HepG2 (cell line): ENCODE data around the gene IKZF4. TPM values are rescaled to one million over a fixed set of nuclear protein-coding genes. Genes with fewer than 3 reads are reported as not detected.
A peak's percentile ranks its signal among the peaks of the same experiment; 100 is the strongest.

Source experiments
- ARHGAP35 ChIP-seq: sonication (generic); formaldehyde crosslinking; IDR thresholded peaks from 2 replicates; pipeline ENCODE4 v1.9.0; 2022; ENCODE audit warnings: mild to moderate bottlenecking, inconsistent platforms, moderate library complexity, missing genetic modification reagents, borderline replicate concordance
- FOXM1 ChIP-seq: sonication (generic); formaldehyde crosslinking; IDR thresholded peaks from 2 replicates; pipeline ENCODE4 v1.5.0; 2020; ENCODE audit warnings: missing genetic modification reagents
- JUN ChIP-seq: sonication (generic); formaldehyde crosslinking; IDR thresholded peaks from 2 replicates; pipeline ENCODE4 v1.4.0; 2020; ENCODE audit warnings: mild to moderate bottlenecking, missing genetic modification reagents
- KDM5B ChIP-seq: sonication (generic); formaldehyde crosslinking; IDR thresholded peaks from 2 replicates; pipeline ENCODE4 v1.4.0; 2020; ENCODE audit warnings: missing genetic modification reagents, mild to moderate bottlenecking, borderline replicate concordance
- MED8 ChIP-seq: sonication (generic); formaldehyde crosslinking; IDR thresholded peaks from 2 replicates; pipeline ENCODE4 v1.8.1; 2023; ENCODE audit warnings: mild to moderate bottlenecking, missing genetic modification reagents; ENCODE audit not compliant: insufficient replicate concordance
- PHF20 ChIP-seq: sonication (generic); formaldehyde crosslinking; IDR thresholded peaks from 2 replicates; pipeline ENCODE4 v1.5.0; 2020; ENCODE audit warnings: mild to moderate bottlenecking, missing genetic modification reagents
- PHF5A ChIP-seq: IDR thresholded peaks from one replicate; pipeline ENCODE4 v1.6.1; 2018; ENCODE audit warnings: low read depth, missing genetic modification reagents; ENCODE audit not compliant: unreplicated experiment
- PLSCR1 ChIP-seq: sonication (generic); formaldehyde crosslinking; IDR thresholded peaks from 2 replicates; pipeline ENCODE4 v1.5.0; 2020; ENCODE audit warnings: missing genetic modification reagents, mild to moderate bottlenecking, borderline replicate concordance
- RARG ChIP-seq: sonication (generic); formaldehyde crosslinking; IDR thresholded peaks from 2 replicates; pipeline ENCODE4 v1.4.0; 2020; ENCODE audit warnings: low read depth, mild to moderate bottlenecking, missing genetic modification reagents
- RBM22 ChIP-seq: fragments of 200-400 bp; formaldehyde crosslinking; optimal IDR thresholded peaks from 2 replicates; pipeline ENCODE3; 2017; ENCODE audit warnings: mild to moderate bottlenecking, low read length, moderate library complexity
- RXRA ChIP-seq: sonication (generic); formaldehyde crosslinking; IDR thresholded peaks from 2 replicates; pipeline ENCODE4 v1.5.1; 2020; ENCODE audit warnings: missing genetic modification reagents
- SATB2 ChIP-seq: sonication (generic); formaldehyde crosslinking; IDR thresholded peaks from 2 replicates; pipeline ENCODE4 v1.5.0; 2020; ENCODE audit warnings: missing genetic modification reagents
- TCF7 ChIP-seq: sonication (generic); IDR thresholded peaks from 2 replicates; pipeline ENCODE4 v1.6.1; 2016; ENCODE audit warnings: antibody characterized with exemption, low read depth
- TFAP4 ChIP-seq: sonication (generic); IDR thresholded peaks from 2 replicates; pipeline ENCODE4 v1.6.1; 2016; ENCODE audit warnings: low read depth, borderline replicate concordance
- TFDP1 ChIP-seq: IDR thresholded peaks from 2 replicates; pipeline ENCODE4 v1.6.1; 2016; ENCODE audit warnings: missing compliant biosample characterization, missing genetic modification reagents, borderline replicate concordance
- THAP8 ChIP-seq: sonication (generic); formaldehyde crosslinking; IDR thresholded peaks from 2 replicates; pipeline ENCODE4 v1.5.1; 2020; ENCODE audit warnings: missing genetic modification reagents, mild to moderate bottlenecking, borderline replicate concordance
- XBP1 ChIP-seq: sonication (generic); formaldehyde crosslinking; IDR thresholded peaks from 2 replicates; pipeline ENCODE4 v1.5.0; 2020; ENCODE audit warnings: missing genetic modification reagents
- ZNF124 ChIP-seq: sonication (generic); formaldehyde crosslinking; IDR thresholded peaks from 2 replicates; pipeline ENCODE4 v1.4.0; 2020; ENCODE audit warnings: missing genetic modification reagents
- ZNF333 ChIP-seq: sonication (generic); formaldehyde crosslinking; IDR thresholded peaks from 2 replicates; pipeline ENCODE4 v1.4.0; 2020; ENCODE audit warnings: mild to moderate bottlenecking, missing genetic modification reagents, borderline replicate concordance
- ZNF512B ChIP-seq: sonication (generic); formaldehyde crosslinking; IDR thresholded peaks from 2 replicates; pipeline ENCODE4 v1.5.1; 2020; ENCODE audit warnings: missing genetic modification reagents, mild to moderate bottlenecking, borderline replicate concordance
- ZNF720 ChIP-seq: sonication (generic); formaldehyde crosslinking; IDR thresholded peaks from 2 replicates; pipeline ENCODE4 v1.4.0; 2020; ENCODE audit warnings: missing genetic modification reagents
- ZNF761 ChIP-seq: sonication (generic); formaldehyde crosslinking; conservative IDR thresholded peaks from 2 replicates; pipeline ENCODE4 v1.4.0; 2020; ENCODE audit warnings: mild to moderate bottlenecking, missing genetic modification reagents
- ZNF775 ChIP-seq: sonication (generic); formaldehyde crosslinking; IDR thresholded peaks from 2 replicates; pipeline ENCODE4 v1.4.0; 2020; ENCODE audit warnings: missing genetic modification reagents, mild to moderate bottlenecking, moderate library complexity, borderline replicate concordance
- ZSCAN12 ChIP-seq: sonication (generic); formaldehyde crosslinking; IDR thresholded peaks from 2 replicates; pipeline ENCODE4 v1.9.0; 2021; ENCODE audit warnings: mild to moderate bottlenecking, missing genetic modification reagents
- ZSCAN22 ChIP-seq: sonication (generic); formaldehyde crosslinking; IDR thresholded peaks from 2 replicates; pipeline ENCODE4 v1.4.0; 2020; ENCODE audit warnings: mild to moderate bottlenecking, missing genetic modification reagents
- polyA plus RNA-seq, 8 experiments: library from polyadenylated mRNA; depleted of rRNA in 3 of 8; stranded (reverse) in 7 of 8; unstranded in 1 of 8; fragments of >200 nt; fragmentation: Illumina TruSeq in 4 of 8; extraction: Trizol in 4 of 8; gene quantifications; 2 replicates each; pipeline versions ENCODE4 v1.2.1 to v1.2.3, GENCODE V29; 2011 to 2016; ENCODE audit warnings: low read depth in 4 of 8, missing spikeins in 1 of 8, mixed read lengths in 1 of 8; ENCODE audit not compliant: insufficient read depth in 1 of 8
- total RNA-seq, 5 experiments: library from RNA; depleted of rRNA; stranded (reverse); fragments of >200 nt; fragmentation: Illumina TruSeq; extraction: Trizol; gene quantifications; 2 replicates each; pipeline ENCODE4 v1.2.3, GENCODE V29; 2016; ENCODE audit warnings: low read depth in 1 of 5

The IKZF4 gene
- total and polyA plus RNA-seq, 2 of the 13 experiments (the other 11 are each of a cell fraction or from before 2014, with no cell fraction given): 0.58 to 2.2 TPM

- no peak for TF ChIP-seq ARHGAP35
- TF ChIP-seq THAP8 (CRISPR knock-in tag): no peak
- no peak for TF ChIP-seq TCF7
- TF ChIP-seq RARG (CRISPR knock-in tag): no peak
- TF ChIP-seq SATB2 (CRISPR knock-in tag): no peak
- no peak for TF ChIP-seq JUN (CRISPR knock-in tag)
- no peak for TF ChIP-seq ZNF775 (CRISPR knock-in tag)
- TF ChIP-seq TFAP4: peak; percentile 47; the same call in 1 of the 2 replicates
- no peak for TF ChIP-seq XBP1 (CRISPR knock-in tag)
- TF ChIP-seq RBM22: no peak
- no peak for TF ChIP-seq ZSCAN12 (CRISPR knock-in tag)
- no peak for TF ChIP-seq PHF20
- 0 out of 2 replicates have a peak, but pooled peaks have one; percentile 34 for TF ChIP-seq KDM5B (CRISPR knock-in tag)
- no peak for TF ChIP-seq ZNF761
- TF ChIP-seq MED8: no peak
- no peak for TF ChIP-seq FOXM1
- TF ChIP-seq ZSCAN22 (CRISPR knock-in tag): no peak
- TF ChIP-seq ZNF512B (CRISPR knock-in tag): no peak
- no peak for TF ChIP-seq ZNF720 (CRISPR knock-in tag)
- TF ChIP-seq TFDP1: no peak
- TF ChIP-seq ZNF333 (CRISPR knock-in tag): no peak
- TF ChIP-seq RXRA (CRISPR knock-in tag): no peak
- TF ChIP-seq PLSCR1 (CRISPR knock-in tag): no peak
- TF ChIP-seq ZNF124 (CRISPR knock-in tag): no peak
- TF ChIP-seq PHF5A (CRISPR knock-in tag): no peak
Measured at GRCh38 chr12:56020423-56021184, at the start of gene IKZF4 (continued).
